BLaER1 treated with 17β-estradiol and CSF1 and Interleukin-3, amounts not matched to agents 10 nM and 100 nM (cell line): ENCODE data around the gene CD4.

Source experiments
- H3K27ac ChIP-seq, 11 experiments: shearing (Covaris generic); formaldehyde crosslinking; 2 replicates each; pipeline ENCODE4 v1.8.1; 2022
- H3K27me3 ChIP-seq, 11 experiments: shearing (Covaris generic); formaldehyde crosslinking; 2 replicates each; pipeline ENCODE4 v1.8.1; 2022
- H3K36me3 ChIP-seq, 11 experiments: shearing (Covaris generic); formaldehyde crosslinking; 2 replicates each; pipeline ENCODE4 v1.8.1; 2022
- H3K4me1 ChIP-seq, 10 experiments: shearing (Covaris generic); formaldehyde crosslinking; 2 replicates each; pipeline ENCODE4 v1.8.1; 2022
- H3K4me2 ChIP-seq, 11 experiments: shearing (Covaris generic); formaldehyde crosslinking; 2 replicates each; pipeline ENCODE4 v1.8.1; 2022
- H3K4me3 ChIP-seq, 10 experiments: shearing (Covaris generic); formaldehyde crosslinking; 2 replicates each; pipeline ENCODE4 v1.8.1; 2022
- H3K9ac ChIP-seq, 11 experiments: shearing (Covaris generic); formaldehyde crosslinking; 2 replicates each; pipeline ENCODE4 v1.8.1; 2022
- H3K9me3 ChIP-seq, 11 experiments: shearing (Covaris generic); formaldehyde crosslinking; replicated peaks in 1 of 11; 2 replicates each; pipeline ENCODE4 v1.8.1; 2022
- H4K20me1 ChIP-seq, 11 experiments: shearing (Covaris generic); formaldehyde crosslinking; 2 replicates each; pipeline ENCODE4 v1.8.1; 2022
- Cebpa-rat ChIP-seq, 11 experiments: shearing (Covaris generic); IDR thresholded peaks; 2 replicates each; pipeline ENCODE4 v1.8.1; 2022

The CD4 gene

GRCh38 chr12:6824085-6824775, 34.9 kb downstream of the CD4 start:
- peaks cover 87 to 100% (median 100%) of the 10 kb centered on the region in 11 experiments for H3K27me3 ChIP-seq
- no peaks in the 10 kb centered on the region; a peak in 1 of 22 replicates for H3K36me3 ChIP-seq
- peaks cover 0 to 66% (median 30%) of the 10 kb centered on the region in 11 experiments; a peak in 15 of 22 replicates for H4K20me1 ChIP-seq
- no peak overlapping the region for H3K4me2 ChIP-seq
- TF ChIP-seq Cebpa-rat (IDR thresholded peaks at IDR 0.05): no peak
- H3K27ac ChIP-seq: no peak overlapping the region
- no peak overlapping the region for H3K9ac ChIP-seq
- no peak overlapping the region for H3K4me3 ChIP-seq
- H3K4me1 ChIP-seq: peaks cover 27 to 59% (median 42%) of the 10 kb centered on the region in 10 experiments
- H3K9me3 ChIP-seq: no peaks in the 10 kb centered on the region

- peaks cover 87 to 100% (median 100%) of the 10 kb centered on the region in 11 experiments for H3K27me3 ChIP-seq
- peak overlapping the region in 2 of 11 experiments; percentile 5 to 21; a peak in 4 of 22 replicates for H3K4me2 ChIP-seq
- no peaks in the 10 kb centered on the region for H3K36me3 ChIP-seq
- TF ChIP-seq Cebpa-rat (IDR thresholded peaks at IDR 0.05): no peak
- no peak overlapping the region for H3K9ac ChIP-seq
- no peak overlapping the region for H3K4me3 ChIP-seq
- H3K9me3 ChIP-seq: no peaks in the 10 kb centered on the region
- H3K27ac ChIP-seq: no peak overlapping the region
- H3K4me1 ChIP-seq: peaks cover 33 to 56% (median 44%) of the 10 kb centered on the region in 10 experiments
- H4K20me1 ChIP-seq: peaks cover 0 to 61% (median 37%) of the 10 kb centered on the region in 11 experiments; a peak in 15 of 22 replicates
Measured at GRCh38 chr12:6824901-6825381, 35.6 kb downstream of the CD4 start.

GRCh38 chr12:6825398-6826124, 36.2 kb downstream of the CD4 start:
- Histone ChIP-seq H3K4me1 (peaks cover 33 to 49% (median 43%) of the 10 kb centered on the region in 10 experiments), H3K27me3 (peaks cover 87 to 100% (median 100%) of the 10 kb centered on the region in 11 experiments), H3K4me3 (no peak overlapping the region), H4K20me1 (peaks cover 0 to 61% (median 43%) of the 10 kb centered on the region in 11 experiments; a peak in 16 of 22 replicates), H3K9ac (no peak overlapping the region), H3K4me2 (peak overlapping the region in 6 of 11 experiments; percentile 5 to 53 (median 24); a peak in 9 of 22 replicates), H3K36me3 (no peaks in the 10 kb centered on the region), H3K27ac (no peak overlapping the region), H3K9me3 (no peaks in the 10 kb centered on the region)
- TF ChIP-seq Cebpa-rat (IDR thresholded peaks at IDR 0.05): no peak

- TF ChIP-seq Cebpa-rat (IDR thresholded peaks at IDR 0.05): no peak
- Histone ChIP-seq H4K20me1 (peaks cover 0 to 66% (median 43%) of the 10 kb centered on the region in 11 experiments; a peak in 16 of 22 replicates), H3K27me3 (peaks cover 94 to 100% (median 100%) of the 10 kb centered on the region in 11 experiments), H3K4me2 (peak overlapping the region in 5 of 11 experiments; percentile 49 to 72 (median 60); a peak in 5 of 22 replicates), H3K4me3 (peak overlapping the region in 1 of 10 experiments; percentile 11; a peak in 1 of 20 replicates), H3K9ac (no peak overlapping the region), H3K36me3 (no peaks in the 10 kb centered on the region), H3K4me1 (peaks cover 26 to 43% (median 37%) of the 10 kb centered on the region in 10 experiments), H3K27ac (no peak overlapping the region), H3K9me3 (no peaks in the 10 kb centered on the region)
Measured at GRCh38 chr12:6826125-6826733, 36.9 kb downstream of the CD4 start.

GRCh38 chr12:6826734-6827436, 37.6 kb downstream of the CD4 start:
- Histone ChIP-seq H3K4me3 (peak overlapping the region in 2 of 10 experiments; percentile 11 to 19; a peak in 2 of 20 replicates), H3K4me2 (peak overlapping the region; percentile 11 to 72 (median 52); a peak in 20 of 22 replicates), H3K27ac (no peak overlapping the region)

GRCh38 chr12:6827437-6827911, 38.1 kb downstream of the CD4 start:
- H4K20me1 ChIP-seq: peaks cover 0 to 66% (median 48%) of the 10 kb centered on the region in 11 experiments; a peak in 16 of 22 replicates
- H3K36me3 ChIP-seq: no peaks in the 10 kb centered on the region
- no peak for TF ChIP-seq Cebpa-rat (IDR thresholded peaks at IDR 0.05)
- peak overlapping the region; percentile 11 to 72 (median 52); a peak in 20 of 22 replicates for H3K4me2 ChIP-seq
- H3K4me3 ChIP-seq: 0 out of 20 replicates have a peak overlapping the region, but pooled peaks of 1 of the 10 experiments have one; percentile 11
- H3K4me1 ChIP-seq: peaks cover 18 to 37% (median 28%) of the 10 kb centered on the region in 10 experiments
- H3K9me3 ChIP-seq: no peaks in the 10 kb centered on the region
- H3K27ac ChIP-seq: no peak overlapping the region
- H3K27me3 ChIP-seq: peaks cover 98 to 100% (median 100%) of the 10 kb centered on the region in 11 experiments
- no peak overlapping the region for H3K9ac ChIP-seq

More at GRCh38 chr12:6826734-6827436, 37.6 kb downstream of the CD4 start:
- no peak overlapping the region for H3K9ac ChIP-seq
- H3K27me3 ChIP-seq: peaks cover 98 to 100% (median 100%) of the 10 kb centered on the region in 11 experiments
- H3K9me3 ChIP-seq: no peaks in the 10 kb centered on the region
- TF ChIP-seq Cebpa-rat (IDR thresholded peaks at IDR 0.05): no peak
- H3K36me3 ChIP-seq: no peaks in the 10 kb centered on the region
- H4K20me1 ChIP-seq: peaks cover 0 to 67% (median 50%) of the 10 kb centered on the region in 11 experiments; a peak in 16 of 22 replicates
- H3K4me1 ChIP-seq: peaks cover 24 to 40% (median 34%) of the 10 kb centered on the region in 10 experiments

- no peaks in the 10 kb centered on the region for H3K9me3 ChIP-seq
- peak within 1 kb of the TSS; percentile 50 to 71 (median 60) for H3K4me3 ChIP-seq
- H4K20me1 ChIP-seq: peaks cover 0 to 66% (median 44%) of the 10 kb centered on the region in 11 experiments; a peak in 16 of 22 replicates
- no peak for TF ChIP-seq Cebpa-rat (IDR thresholded peaks at IDR 0.05)
- no peak within 1 kb of the TSS for H3K27ac ChIP-seq
- no peaks in the 10 kb centered on the region for H3K36me3 ChIP-seq
- H3K9ac ChIP-seq: peak within 1 kb of the TSS; percentile 35 to 72 (median 58); a peak in 19 of 22 replicates
- H3K4me2 ChIP-seq: peak within 1 kb of the TSS; percentile 85 to 99 (median 97)
- peaks cover 92 to 100% (median 100%) of the 10 kb centered on the region in 11 experiments for H3K27me3 ChIP-seq
- H3K4me1 ChIP-seq: peaks cover 18 to 37% (median 28%) of the 10 kb centered on the region in 10 experiments
Measured at GRCh38 chr12:6827982-6828780, 38.9 kb downstream of the CD4 start, which contains the start of gene P3H3. Gene P3H3 (plus strand): TSS chr12:6828407. CDS start chr12:6828441, 34 bp downstream.
